ENCODE data around the gene NR6A1. TPM values are rescaled to one million over a fixed set of nuclear protein-coding genes. Genes with fewer than 3 reads are reported as not detected.

The NR6A1 gene
- polyA plus RNA-seq, 1 experiment, result 0.10 TPM

- Histone ChIP-seq H3K27ac (ENCODE audit: low read depth, low read length) (no peak overlapping the region), H3K9me3 (ENCODE audit: control insufficient read depth, insufficient read depth, low read length) (no peaks in the 10 kb centered on the region), H3K27me3 (ENCODE audit: control insufficient read depth, insufficient read depth, low read length) (no peaks in the 10 kb centered on the region), H3K4me3 (ENCODE audit: low read depth, low read length) (no peak overlapping the region)
- CTCF ChIA-PET, result interaction anchor here (1.2 kb wide), 1 partner anchor 18 kb away, joined by 4 read pairs; no protein-coding TSS in a partner anchor
- TF ChIP-seq, protein P1, sequence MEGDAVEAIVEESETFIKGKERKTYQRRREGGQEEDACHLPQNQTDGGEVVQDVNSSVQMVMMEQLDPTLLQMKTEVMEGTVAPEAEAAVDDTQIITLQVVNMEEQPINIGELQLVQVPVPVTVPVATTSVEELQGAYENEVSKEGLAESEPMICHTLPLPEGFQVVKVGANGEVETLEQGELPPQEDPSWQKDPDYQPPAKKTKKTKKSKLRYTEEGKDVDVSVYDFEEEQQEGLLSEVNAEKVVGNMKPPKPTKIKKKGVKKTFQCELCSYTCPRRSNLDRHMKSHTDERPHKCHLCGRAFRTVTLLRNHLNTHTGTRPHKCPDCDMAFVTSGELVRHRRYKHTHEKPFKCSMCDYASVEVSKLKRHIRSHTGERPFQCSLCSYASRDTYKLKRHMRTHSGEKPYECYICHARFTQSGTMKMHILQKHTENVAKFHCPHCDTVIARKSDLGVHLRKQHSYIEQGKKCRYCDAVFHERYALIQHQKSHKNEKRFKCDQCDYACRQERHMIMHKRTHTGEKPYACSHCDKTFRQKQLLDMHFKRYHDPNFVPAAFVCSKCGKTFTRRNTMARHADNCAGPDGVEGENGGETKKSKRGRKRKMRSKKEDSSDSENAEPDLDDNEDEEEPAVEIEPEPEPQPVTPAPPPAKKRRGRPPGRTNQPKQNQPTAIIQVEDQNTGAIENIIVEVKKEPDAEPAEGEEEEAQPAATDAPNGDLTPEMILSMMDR (IDR thresholded peaks at IDR 0.05; ENCODE audit: low read depth, low read length), result no peak
- POLR2A ChIA-PET, result no interaction called here
- DNase-seq (ENCODE audit: low read depth, low spot score), result no peak
Measured at GRCh38 chr9:124569942-124570341, 201.2 kb downstream of the NR6A1 start.

- H3K27ac ChIP-seq (ENCODE audit: low read depth, low read length), result no peak overlapping the region
- TF ChIP-seq, protein P1 (IDR thresholded peaks at IDR 0.05; ENCODE audit: low read depth, low read length), result no peak
- no peaks in the 10 kb centered on the region for H3K9me3 ChIP-seq (ENCODE audit: control insufficient read depth, insufficient read depth, low read length)
- CTCF ChIA-PET, result interaction anchor here (0.6 to 5.9 kb wide), 3 partner anchors 12 to 144 kb away, joined by 3 to 26 read pairs (median 3); no protein-coding TSS in a partner anchor
- H3K4me3 ChIP-seq (ENCODE audit: low read depth, low read length), result no peak overlapping the region
- DNase-seq (ENCODE audit: low read depth, low spot score), result no peak
- H3K27me3 ChIP-seq (ENCODE audit: control insufficient read depth, insufficient read depth, low read length), result no peaks in the 10 kb centered on the region
- POLR2A ChIA-PET, result no interaction called here
Measured at GRCh38 chr9:124567362-124567761, 203.7 kb downstream of the NR6A1 start.

- no peaks in the 10 kb centered on the region for H3K9me3 ChIP-seq (ENCODE audit: control insufficient read depth, insufficient read depth, low read length)
- no peaks in the 10 kb centered on the region for H3K27me3 ChIP-seq (ENCODE audit: control insufficient read depth, insufficient read depth, low read length)
- no peak for DNase-seq (ENCODE audit: low read depth, low spot score)
- CTCF ChIA-PET, result interaction anchor here (2.2 to 5.9 kb wide), 3 partner anchors 11 to 56 kb away, joined by 12 to 26 read pairs (median 17); no protein-coding TSS in a partner anchor
- TF ChIP-seq, protein P1 (IDR thresholded peaks at IDR 0.05; ENCODE audit: low read depth, low read length), result no peak
- no peak overlapping the region for H3K4me3 ChIP-seq (ENCODE audit: low read depth, low read length)
- POLR2A ChIA-PET, result no interaction called here
- no peak overlapping the region for H3K27ac ChIP-seq (ENCODE audit: low read depth, low read length)
Measured at GRCh38 chr9:124562328-124562727, 208.8 kb downstream of the NR6A1 start.

- Histone ChIP-seq H3K9me3 (ENCODE audit: control insufficient read depth, insufficient read depth, low read length) (no peaks in the 10 kb centered on the region), H3K27ac (ENCODE audit: low read depth, low read length) (no peak overlapping the region), H3K27me3 (ENCODE audit: control insufficient read depth, insufficient read depth, low read length) (no peaks in the 10 kb centered on the region), H3K4me3 (ENCODE audit: low read depth, low read length) (no peak overlapping the region)
- CTCF ChIA-PET, result no interaction called here
- POLR2A ChIA-PET, result interaction anchor here (0.6 to 1.3 kb wide), 3 partner anchors 15 to 51 kb away, joined by 3 to 6 read pairs (median 3); no protein-coding TSS in a partner anchor
- TF ChIP-seq, protein P1 (IDR thresholded peaks at IDR 0.05; ENCODE audit: low read depth, low read length), result no peak
- DNase-seq (ENCODE audit: low read depth, low spot score), result peak; percentile 68
Measured at GRCh38 chr9:124559871-124560270, 211.2 kb downstream of the NR6A1 start.

GRCh38 chr9:124558777-124559470, 212.2 kb downstream of the NR6A1 start:
- ChIA-PET CTCF (no interaction called here), POLR2A (no interaction called here)
- Histone ChIP-seq H3K4me3 (ENCODE audit: low read depth, low read length) (no peak overlapping the region), H3K27me3 (ENCODE audit: control insufficient read depth, insufficient read depth, low read length) (no peaks in the 10 kb centered on the region), H3K27ac (ENCODE audit: low read depth, low read length) (no peak overlapping the region), H3K9me3 (ENCODE audit: control insufficient read depth, insufficient read depth, low read length) (no peaks in the 10 kb centered on the region)
- TF ChIP-seq, protein P1 (IDR thresholded peaks at IDR 0.05; ENCODE audit: low read depth, low read length), result no peak
- no peak for DNase-seq (ENCODE audit: low read depth, low spot score)
